ENCODE results near the gene NXPE3. TPM values are rescaled to one million over a fixed set of nuclear protein-coding genes. Genes with fewer than 3 reads are reported as not detected.
A peak's percentile ranks its signal among the peaks of the same experiment; 100 is the strongest.

Gene NXPE3
- total RNA-seq, 4 donors from 2014 or later = 2.2 to 5.8 (median 3.6) TPM

- Histone ChIP-seq H3K27ac (no peak overlapping the region), H3K27me3 (no peaks in the 10 kb centered on the region), H3K36me3 (no peaks in the 10 kb centered on the region), H3K4me3 (no peak overlapping the region), H3K4me1 (peaks cover 34% of the 10 kb centered on the region), H3K9me3 (no peaks in the 10 kb centered on the region)
- 87% methylated on average over 2 of the region's 2 CpGs for WGBS
- TF ChIP-seq POLR2AphosphoS5 (IDR thresholded peaks at IDR 0.05) = no peak
- no peak for TF ChIP-seq POLR2A (IDR thresholded peaks at IDR 0.05)
- no peak for TF ChIP-seq EP300 (IDR thresholded peaks at IDR 0.05)
- no peak for TF ChIP-seq CTCF (IDR thresholded peaks at IDR 0.05)
- DNase-seq (ENCODE audit: low spot score in 2 of 2) = no peak
Measured at GRCh38 chr3:101811875-101812274, 32.9 kb downstream of the NXPE3 start.

DNA sequence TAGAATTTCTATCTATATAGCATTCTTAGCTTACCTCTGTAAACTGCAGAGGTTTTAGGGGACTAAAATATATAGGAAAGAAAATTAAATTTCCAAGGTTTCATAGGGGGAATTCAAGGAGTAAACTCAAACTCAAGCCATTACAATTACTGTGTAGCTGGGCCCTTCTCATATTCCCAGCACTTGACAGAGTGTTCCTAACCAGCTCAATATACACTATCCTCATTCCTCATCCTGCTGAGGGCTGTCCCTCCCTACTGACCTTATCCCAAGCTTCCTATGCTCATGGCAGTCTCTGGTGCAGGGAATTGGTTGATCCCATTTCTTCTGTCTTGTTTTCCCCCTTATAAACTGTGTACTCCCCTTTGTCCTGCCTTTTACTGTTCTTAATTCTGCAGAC lies 33.9 kb downstream of the NXPE3 start:
- peaks cover 38% of the 10 kb centered on the region for H3K4me1 ChIP-seq
- no peak for DNase-seq (ENCODE audit: low spot score in 2 of 2)
- no peak for TF ChIP-seq POLR2A (IDR thresholded peaks at IDR 0.05)
- TF ChIP-seq CTCF (IDR thresholded peaks at IDR 0.05) = no peak
- no peak for TF ChIP-seq POLR2AphosphoS5 (IDR thresholded peaks at IDR 0.05)
- no peak for TF ChIP-seq EP300 (IDR thresholded peaks at IDR 0.05)
- H3K27me3 ChIP-seq = no peaks in the 10 kb centered on the region
- no peaks in the 10 kb centered on the region for H3K9me3 ChIP-seq
- no peak overlapping the region for H3K27ac ChIP-seq
- no peak overlapping the region for H3K4me3 ChIP-seq
- peaks cover 5% of the 10 kb centered on the region for H3K36me3 ChIP-seq

- Histone ChIP-seq H3K27me3 (no peaks in the 10 kb centered on the region), H3K4me3 (no peak overlapping the region), H3K9me3 (no peaks in the 10 kb centered on the region), H3K27ac (no peak overlapping the region), H3K4me1 (peaks cover 36% of the 10 kb centered on the region), H3K36me3 (peaks cover 6% of the 10 kb centered on the region)
- TF ChIP-seq POLR2A (IDR thresholded peaks at IDR 0.05) (no peak), CTCF (IDR thresholded peaks at IDR 0.05) (peak; percentile 33 to 40)
- WGBS = 42% methylated on average over 7 of the region's 7 CpGs
- no peak for DNase-seq (ENCODE audit: low spot score in 2 of 2)
Measured at GRCh38 chr3:101813817-101814440, 34.9 kb downstream of the NXPE3 start.

DNA sequence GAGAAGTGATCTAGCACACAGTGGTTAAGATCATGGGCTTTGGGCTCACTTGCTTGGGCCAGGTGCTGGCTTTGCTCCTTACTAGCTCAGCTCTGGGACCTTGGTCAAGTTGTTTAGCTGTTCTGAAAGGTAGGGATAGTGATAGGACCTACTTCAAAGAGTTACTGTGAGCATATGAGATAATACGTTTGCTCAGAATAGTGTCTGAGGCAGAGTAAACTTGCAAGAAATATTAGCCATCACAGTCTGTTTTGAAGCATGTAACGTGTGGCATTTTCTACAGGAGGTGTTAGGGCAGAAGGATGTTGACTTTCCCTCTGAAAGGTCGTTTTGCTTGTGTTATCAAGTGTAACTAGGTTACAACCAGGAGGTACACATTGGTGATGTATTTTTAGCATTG lies 35.8 kb downstream of the NXPE3 start:
- Histone ChIP-seq H3K27me3 (no peaks in the 10 kb centered on the region), H3K4me3 (no peak overlapping the region), H3K36me3 (peaks cover 6% of the 10 kb centered on the region), H3K9me3 (no peaks in the 10 kb centered on the region), H3K27ac (no peak overlapping the region), H3K4me1 (peaks cover 27% of the 10 kb centered on the region)
- 59% methylated on average over 3 of the region's 3 CpGs for WGBS
- no peak for DNase-seq (ENCODE audit: low spot score in 2 of 2)
- no peak for TF ChIP-seq CTCF (IDR thresholded peaks at IDR 0.05)
- no peak for TF ChIP-seq POLR2AphosphoS5 (IDR thresholded peaks at IDR 0.05)
- no peak for TF ChIP-seq EP300 (IDR thresholded peaks at IDR 0.05)
- TF ChIP-seq POLR2A (IDR thresholded peaks at IDR 0.05) = no peak

GRCh38 chr3:101816215-101817149 lies 37.5 kb downstream of the NXPE3 start:
- DNase-seq (ENCODE audit: low spot score in 2 of 2) = no peak
- H3K9me3 ChIP-seq = no peaks in the 10 kb centered on the region
- H3K4me1 ChIP-seq = peaks cover 26% of the 10 kb centered on the region
- H3K36me3 ChIP-seq = peaks cover 9% of the 10 kb centered on the region
- no peak for TF ChIP-seq POLR2A (IDR thresholded peaks at IDR 0.05)
- no peak overlapping the region for H3K27ac ChIP-seq
- H3K27me3 ChIP-seq = no peaks in the 10 kb centered on the region
- WGBS = 44% methylated on average over 4 of the region's 4 CpGs
- H3K4me3 ChIP-seq = no peak overlapping the region
